Measurements from ENCODE around the gene FGF22.

DNA sequence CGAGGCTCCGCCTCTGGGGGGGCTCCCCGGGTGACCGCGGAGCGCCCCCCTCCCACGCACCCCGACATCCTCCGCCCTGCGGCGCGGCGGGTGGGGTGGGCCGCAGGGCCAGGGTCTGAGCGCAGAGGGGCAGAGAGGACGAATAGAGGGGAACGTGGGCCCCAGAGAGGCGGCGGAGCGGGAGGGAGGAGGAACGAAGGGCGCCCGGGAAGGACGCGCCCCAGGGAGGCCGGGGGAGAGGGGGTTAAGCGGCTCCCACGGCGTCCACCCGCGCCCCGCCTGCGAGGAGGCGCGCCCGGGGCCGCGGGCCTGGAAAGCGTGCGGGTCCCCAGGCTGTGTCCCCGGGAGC is 49.0 kb upstream of the FGF22 start:
- TF ChIP-seq EZH2 (IDR thresholded peaks at IDR 0.05) = no peak
- TF ChIP-seq POLR2AphosphoS5 (IDR thresholded peaks at IDR 0.05; ENCODE audit: borderline replicate concordance, low read depth, low read length) = no peak
- TF ChIP-seq FOXP2 (optimal IDR thresholded peaks at IDR 0.05; ENCODE audit: control extremely low read depth, extremely low read length, insufficient read depth) = no peak

Data from SK-N-MC (cell line).